ENCODE results near the gene TNFAIP8L2.

DNA sequence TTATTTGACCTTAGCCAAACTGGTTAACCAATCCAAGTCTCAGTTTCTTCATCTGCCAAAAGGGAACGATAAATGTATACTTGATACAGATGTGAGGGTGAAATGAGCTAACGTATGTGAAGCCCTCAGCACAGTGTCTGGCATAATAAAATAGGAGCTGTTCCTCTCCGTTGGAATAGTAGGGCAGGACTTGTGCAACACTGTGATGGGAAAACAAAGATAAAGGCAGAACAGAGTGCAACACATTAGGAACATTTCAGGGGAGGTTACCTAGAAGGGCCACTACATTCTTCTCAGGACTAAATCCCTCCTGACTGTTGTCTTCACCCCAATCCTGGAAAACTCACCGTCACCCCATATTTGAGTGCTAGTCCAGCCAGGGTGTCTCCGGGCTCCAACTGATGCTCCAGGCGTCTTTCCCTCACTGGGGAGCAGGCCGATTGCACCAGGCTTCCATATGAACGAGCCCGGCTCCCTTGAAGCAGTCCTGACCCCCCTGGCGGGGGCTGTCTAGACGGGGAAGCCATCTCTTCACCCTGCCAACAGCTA is 8.4 kb downstream of the TNFAIP8L2 start:
- TF ChIP-seq, protein P1, sequence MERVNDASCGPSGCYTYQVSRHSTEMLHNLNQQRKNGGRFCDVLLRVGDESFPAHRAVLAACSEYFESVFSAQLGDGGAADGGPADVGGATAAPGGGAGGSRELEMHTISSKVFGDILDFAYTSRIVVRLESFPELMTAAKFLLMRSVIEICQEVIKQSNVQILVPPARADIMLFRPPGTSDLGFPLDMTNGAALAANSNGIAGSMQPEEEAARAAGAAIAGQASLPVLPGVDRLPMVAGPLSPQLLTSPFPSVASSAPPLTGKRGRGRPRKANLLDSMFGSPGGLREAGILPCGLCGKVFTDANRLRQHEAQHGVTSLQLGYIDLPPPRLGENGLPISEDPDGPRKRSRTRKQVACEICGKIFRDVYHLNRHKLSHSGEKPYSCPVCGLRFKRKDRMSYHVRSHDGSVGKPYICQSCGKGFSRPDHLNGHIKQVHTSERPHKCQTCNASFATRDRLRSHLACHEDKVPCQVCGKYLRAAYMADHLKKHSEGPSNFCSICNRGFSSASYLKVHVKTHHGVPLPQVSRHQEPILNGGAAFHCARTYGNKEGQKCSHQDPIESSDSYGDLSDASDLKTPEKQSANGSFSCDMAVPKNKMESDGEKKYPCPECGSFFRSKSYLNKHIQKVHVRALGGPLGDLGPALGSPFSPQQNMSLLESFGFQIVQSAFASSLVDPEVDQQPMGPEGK (CRISPR knock-in tag; IDR thresholded peaks at IDR 0.05; ENCODE audit: borderline replicate concordance) = no peak
- TF ChIP-seq ZFP3 (CRISPR knock-in tag; IDR thresholded peaks at IDR 0.05) (no peak), GLIS3 (CRISPR knock-in tag; IDR thresholded peaks at IDR 0.05) (no peak), OSR1 (CRISPR knock-in tag; IDR thresholded peaks at IDR 0.05) (no peak), ZNF565 (CRISPR knock-in tag; conservative IDR thresholded peaks at IDR 0.05; ENCODE audit: low read depth) (no peak), ARNTL (CRISPR knock-in tag; IDR thresholded peaks at IDR 0.05; ENCODE audit: borderline replicate concordance, low read depth) (no peak), RARB (CRISPR knock-in tag; IDR thresholded peaks at IDR 0.05) (no peak), ZC3H10 (CRISPR knock-in tag; IDR thresholded peaks at IDR 0.05) (no peak), BACH2 (CRISPR knock-in tag; IDR thresholded peaks at IDR 0.05; ENCODE audit: borderline replicate concordance) (no peak), ZNF8 (CRISPR knock-in tag; IDR thresholded peaks at IDR 0.05) (no peak), CSDC2 (CRISPR knock-in tag; IDR thresholded peaks at IDR 0.05) (no peak)
- TF ChIP-seq, protein P2, sequence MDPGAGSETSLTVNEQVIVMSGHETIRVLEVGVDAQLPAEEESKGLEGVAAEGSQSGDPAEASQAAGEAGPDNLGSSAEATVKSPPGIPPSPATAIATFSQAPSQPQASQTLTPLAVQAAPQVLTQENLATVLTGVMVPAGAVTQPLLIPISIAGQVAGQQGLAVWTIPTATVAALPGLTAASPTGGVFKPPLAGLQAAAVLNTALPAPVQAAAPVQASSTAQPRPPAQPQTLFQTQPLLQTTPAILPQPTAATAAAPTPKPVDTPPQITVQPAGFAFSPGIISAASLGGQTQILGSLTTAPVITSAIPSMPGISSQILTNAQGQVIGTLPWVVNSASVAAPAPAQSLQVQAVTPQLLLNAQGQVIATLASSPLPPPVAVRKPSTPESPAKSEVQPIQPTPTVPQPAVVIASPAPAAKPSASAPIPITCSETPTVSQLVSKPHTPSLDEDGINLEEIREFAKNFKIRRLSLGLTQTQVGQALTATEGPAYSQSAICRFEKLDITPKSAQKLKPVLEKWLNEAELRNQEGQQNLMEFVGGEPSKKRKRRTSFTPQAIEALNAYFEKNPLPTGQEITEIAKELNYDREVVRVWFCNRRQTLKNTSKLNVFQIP (CRISPR knock-in tag; IDR thresholded peaks at IDR 0.05; ENCODE audit: borderline replicate concordance, low read depth) = no peak
- TF ChIP-seq, protein P3, sequence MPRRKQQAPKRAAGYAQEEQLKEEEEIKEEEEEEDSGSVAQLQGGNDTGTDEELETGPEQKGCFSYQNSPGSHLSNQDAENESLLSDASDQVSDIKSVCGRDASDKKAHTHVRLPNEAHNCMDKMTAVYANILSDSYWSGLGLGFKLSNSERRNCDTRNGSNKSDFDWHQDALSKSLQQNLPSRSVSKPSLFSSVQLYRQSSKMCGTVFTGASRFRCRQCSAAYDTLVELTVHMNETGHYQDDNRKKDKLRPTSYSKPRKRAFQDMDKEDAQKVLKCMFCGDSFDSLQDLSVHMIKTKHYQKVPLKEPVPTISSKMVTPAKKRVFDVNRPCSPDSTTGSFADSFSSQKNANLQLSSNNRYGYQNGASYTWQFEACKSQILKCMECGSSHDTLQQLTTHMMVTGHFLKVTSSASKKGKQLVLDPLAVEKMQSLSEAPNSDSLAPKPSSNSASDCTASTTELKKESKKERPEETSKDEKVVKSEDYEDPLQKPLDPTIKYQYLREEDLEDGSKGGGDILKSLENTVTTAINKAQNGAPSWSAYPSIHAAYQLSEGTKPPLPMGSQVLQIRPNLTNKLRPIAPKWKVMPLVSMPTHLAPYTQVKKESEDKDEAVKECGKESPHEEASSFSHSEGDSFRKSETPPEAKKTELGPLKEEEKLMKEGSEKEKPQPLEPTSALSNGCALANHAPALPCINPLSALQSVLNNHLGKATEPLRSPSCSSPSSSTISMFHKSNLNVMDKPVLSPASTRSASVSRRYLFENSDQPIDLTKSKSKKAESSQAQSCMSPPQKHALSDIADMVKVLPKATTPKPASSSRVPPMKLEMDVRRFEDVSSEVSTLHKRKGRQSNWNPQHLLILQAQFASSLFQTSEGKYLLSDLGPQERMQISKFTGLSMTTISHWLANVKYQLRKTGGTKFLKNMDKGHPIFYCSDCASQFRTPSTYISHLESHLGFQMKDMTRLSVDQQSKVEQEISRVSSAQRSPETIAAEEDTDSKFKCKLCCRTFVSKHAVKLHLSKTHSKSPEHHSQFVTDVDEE (CRISPR knock-in tag; IDR thresholded peaks at IDR 0.05) = no peak
- TF ChIP-seq, protein P4, sequence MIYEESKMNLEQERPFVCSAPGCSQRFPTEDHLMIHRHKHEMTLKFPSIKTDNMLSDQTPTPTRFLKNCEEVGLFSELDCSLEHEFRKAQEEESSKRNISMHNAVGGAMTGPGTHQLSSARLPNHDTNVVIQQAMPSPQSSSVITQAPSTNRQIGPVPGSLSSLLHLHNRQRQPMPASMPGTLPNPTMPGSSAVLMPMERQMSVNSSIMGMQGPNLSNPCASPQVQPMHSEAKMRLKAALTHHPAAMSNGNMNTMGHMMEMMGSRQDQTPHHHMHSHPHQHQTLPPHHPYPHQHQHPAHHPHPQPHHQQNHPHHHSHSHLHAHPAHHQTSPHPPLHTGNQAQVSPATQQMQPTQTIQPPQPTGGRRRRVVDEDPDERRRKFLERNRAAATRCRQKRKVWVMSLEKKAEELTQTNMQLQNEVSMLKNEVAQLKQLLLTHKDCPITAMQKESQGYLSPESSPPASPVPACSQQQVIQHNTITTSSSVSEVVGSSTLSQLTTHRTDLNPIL (CRISPR knock-in tag; IDR thresholded peaks at IDR 0.05; ENCODE audit: low read depth) = no peak

All from SK-N-SH treated with all-trans-retinoic acid at 6 μM for 48 hours (cell line).